Activated T-cell treated with anti-CD3 and anti-CD28 coated beads, Interleukin-2, amount 50 U/mL, for 1 hour (primary cell): ENCODE measurements around the gene TNFRSF19.
"Not testable (repeated sequence)": the region's sequence is repeated elsewhere in the genome, so short reads cannot be mapped to it uniquely, and the experiment has no call there.

Experiments used
- DNase-seq: peaks from one replicate; pipeline ENCODE4 v3.0.0-alpha.2; 2020

Gene TNFRSF19

DNA sequence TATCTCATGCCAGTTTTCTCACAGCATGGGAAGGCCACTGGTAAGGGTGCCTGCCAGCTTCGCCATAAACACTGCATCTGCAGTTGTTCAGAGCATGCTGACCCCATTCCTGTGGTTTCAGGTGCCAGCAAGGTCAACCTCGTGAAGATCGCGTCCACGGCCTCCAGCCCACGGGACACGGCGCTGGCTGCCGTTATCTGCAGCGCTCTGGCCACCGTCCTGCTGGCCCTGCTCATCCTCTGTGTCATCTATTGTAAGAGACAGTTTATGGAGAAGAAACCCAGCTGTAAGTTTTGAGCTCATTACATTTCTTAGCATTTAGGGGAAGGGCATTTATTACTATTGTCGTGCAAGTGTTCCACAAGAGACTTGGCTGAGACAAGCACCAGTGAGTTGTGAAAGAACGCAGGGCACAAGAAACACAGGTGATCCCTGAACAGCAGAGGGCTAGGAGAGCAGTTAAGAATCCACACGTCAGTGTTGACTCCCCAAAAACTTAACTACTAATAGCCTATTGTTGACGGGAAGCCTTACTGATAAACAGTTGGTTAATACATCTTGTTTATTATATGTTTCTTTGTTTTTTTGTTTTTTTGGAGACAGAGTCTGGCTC, 88.8 kb downstream of the TNFRSF19 start:
- DNase-seq = no peak

DNA sequence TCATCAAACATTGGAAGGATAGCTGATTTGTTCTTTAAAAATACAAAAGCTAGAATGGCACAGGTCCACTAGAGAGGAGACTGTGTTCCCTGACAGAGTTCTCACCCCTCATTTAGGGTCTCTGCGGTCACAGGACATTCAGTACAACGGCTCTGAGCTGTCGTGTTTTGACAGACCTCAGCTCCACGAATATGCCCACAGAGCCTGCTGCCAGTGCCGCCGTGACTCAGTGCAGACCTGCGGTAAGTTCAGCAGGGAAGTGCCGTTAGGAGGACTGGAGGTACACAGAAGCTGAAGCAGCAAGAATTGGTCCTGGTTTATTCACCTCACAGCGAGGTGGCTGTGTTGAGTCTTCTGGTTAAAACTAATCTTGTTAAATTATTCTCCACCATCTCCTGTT, 90.0 kb downstream of the TNFRSF19 start:
- no peak for DNase-seq

DNA sequence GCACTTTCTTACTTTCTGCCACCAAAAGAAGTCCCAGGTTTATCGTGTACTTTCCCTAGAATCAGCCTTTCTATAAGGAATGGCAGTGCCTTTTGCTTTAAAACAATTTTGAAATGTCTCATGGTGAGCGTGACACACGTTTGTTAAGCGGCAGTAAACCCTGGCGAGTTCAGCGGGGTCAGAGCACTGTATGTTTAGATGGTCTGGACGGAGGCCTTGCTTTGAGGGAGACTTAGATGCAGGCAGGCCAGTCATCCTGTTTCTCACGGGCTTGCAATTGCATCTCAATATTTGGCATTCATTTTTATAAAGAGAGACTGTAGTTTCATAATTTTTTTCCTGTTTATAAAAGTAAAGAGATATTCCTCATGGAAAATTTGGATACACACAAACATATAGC, 96.4 kb downstream of the TNFRSF19 start:
- DNase-seq = no peak

DNA sequence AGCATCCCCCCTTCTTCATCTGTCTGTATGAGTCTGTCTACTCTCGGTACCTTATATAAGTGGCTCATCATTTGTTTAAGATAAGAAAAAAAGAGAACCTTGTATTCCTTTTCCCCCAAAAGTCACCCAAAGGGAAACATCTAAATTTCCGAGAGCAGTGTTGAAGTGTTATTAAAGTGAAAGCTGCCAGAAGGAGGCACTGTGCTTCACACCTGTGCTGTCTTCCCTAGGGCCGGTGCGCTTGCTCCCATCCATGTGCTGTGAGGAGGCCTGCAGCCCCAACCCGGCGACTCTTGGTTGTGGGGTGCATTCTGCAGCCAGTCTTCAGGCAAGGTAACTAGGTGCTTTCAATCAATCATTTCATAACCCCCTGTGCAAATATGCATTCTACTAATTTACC, 97.5 kb downstream of the TNFRSF19 start:
- no peak for DNase-seq

DNA sequence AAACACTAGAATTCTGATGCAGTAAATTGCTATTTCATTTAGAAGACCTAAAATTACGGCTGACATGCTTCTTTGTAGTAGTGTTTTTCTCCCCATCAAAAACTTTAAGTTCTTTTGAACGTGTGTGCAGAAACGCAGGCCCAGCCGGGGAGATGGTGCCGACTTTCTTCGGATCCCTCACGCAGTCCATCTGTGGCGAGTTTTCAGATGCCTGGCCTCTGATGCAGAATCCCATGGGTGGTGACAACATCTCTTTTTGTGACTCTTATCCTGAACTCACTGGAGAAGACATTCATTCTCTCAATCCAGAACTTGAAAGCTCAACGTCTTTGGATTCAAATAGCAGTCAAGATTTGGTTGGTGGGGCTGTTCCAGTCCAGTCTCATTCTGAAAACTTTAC, 98.3 kb downstream of the TNFRSF19 start:
- DNase-seq = no peak

DNA sequence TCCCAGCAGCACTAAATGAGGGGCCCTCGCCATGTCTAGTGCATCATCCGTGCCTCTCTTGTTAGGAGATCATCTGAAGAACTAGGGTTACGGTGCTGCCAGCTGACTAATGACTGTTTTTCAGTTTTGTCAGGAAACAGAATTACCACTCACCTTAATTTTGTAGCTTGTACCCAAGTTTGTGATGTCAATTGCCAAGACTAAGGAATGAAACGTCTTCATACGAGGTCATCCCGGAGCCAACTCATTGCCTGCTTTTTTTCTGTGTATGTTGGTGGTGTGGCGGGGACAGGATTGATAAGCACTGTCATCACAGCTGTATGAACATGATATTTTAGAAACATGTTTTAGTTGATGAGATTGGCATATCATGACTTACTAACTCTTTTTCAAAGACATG, 100.6 kb downstream of the TNFRSF19 start:
- no peak for DNase-seq

DNA sequence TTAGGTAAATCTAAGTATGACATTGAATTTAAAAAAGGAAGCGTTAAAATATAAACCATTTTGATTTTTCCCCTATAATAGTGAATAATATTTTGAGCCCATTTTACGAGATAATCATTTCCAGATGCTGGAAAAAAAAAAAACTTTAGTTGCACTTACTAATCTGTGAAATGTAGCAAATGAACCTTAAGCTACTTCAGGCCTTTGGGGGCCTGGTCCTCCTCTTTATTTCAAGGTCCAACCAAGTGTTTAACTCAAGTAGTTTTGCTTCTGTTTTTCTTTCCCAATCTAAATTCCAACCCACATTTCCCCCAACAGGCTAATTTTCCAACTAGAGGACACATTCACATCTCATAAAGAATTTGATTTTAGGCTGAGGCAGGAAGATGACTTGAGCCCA, 101.2 kb downstream of the TNFRSF19 start:
- no peak for DNase-seq

DNA sequence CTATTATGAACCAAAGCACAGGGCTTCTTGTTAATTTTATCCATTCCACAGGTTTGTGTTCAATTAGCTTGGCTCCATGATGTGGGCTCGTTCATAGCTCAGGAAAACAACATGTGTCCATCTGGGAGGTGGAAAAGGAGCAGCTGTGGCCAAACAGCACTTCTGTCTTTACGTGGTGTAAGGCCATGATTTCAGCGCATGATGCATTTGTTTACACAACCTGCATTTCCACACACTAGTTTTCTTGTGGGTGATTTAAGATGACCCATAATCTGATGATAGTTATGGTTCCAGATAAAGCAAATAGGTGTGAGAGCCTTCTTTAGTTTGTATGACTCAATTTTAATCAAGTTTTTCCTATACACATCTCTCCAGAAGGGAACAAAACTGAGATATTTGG, 101.7 kb downstream of the TNFRSF19 start:
- DNase-seq = no peak

DNA sequence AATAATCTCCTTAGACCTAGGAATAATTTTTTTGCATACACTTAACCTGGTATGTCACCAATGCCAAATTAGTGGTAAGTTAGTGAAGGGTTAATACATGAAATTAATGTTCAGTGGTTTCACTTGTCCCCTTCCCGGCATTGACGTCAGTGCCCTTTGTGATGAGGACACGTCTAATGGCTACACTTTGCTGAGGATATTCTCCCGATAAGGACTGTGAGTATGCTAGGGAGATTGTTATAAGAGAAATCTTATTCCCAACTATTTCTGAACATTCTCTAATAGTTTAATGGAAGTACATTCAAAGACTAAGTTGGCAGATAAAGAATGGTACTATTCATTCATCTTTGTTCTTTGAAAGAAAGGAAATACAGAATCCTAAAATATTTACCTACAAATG, 102.4 kb downstream of the TNFRSF19 start:
- DNase-seq = no peak

DNA sequence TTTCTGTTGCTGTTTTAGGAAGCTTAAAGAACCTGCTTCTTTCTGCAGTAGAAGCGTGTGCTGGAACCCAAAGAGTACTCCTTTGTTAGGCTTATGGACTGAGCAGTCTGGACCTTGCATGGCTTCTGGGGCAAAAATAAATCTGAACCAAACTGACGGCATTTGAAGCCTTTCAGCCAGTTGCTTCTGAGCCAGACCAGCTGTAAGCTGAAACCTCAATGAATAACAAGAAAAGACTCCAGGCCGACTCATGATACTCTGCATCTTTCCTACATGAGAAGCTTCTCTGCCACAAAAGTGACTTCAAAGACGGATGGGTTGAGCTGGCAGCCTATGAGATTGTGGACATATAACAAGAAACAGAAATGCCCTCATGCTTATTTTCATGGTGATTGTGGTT, 103.1 kb downstream of the TNFRSF19 start:
- no peak for DNase-seq

DNA sequence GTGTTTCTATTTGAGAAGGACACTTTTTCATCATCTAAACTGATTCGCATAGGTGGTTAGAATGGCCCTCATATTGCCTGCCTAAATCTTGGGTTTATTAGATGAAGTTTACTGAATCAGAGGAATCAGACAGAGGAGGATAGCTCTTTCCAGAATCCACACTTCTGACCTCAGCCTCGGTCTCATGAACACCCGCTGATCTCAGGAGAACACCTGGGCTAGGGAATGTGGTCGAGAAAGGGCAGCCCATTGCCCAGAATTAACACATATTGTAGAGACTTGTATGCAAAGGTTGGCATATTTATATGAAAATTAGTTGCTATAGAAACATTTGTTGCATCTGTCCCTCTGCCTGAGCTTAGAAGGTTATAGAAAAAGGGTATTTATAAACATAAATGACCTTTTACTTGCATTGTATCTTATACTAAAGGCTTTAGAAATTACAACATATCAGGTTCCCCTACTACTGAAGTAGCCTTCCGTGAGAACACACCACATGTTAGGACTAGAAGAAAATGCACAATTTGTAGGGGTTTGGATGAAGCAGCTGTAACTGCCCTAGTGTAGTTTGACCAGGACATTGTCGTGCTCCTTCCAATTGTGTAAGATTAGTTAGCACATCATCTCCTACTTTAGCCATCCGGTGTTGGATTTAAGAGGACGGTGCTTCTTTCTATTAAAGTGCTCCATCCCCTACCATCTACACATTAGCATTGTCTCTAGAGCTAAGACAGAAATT, 103.8 kb downstream of the TNFRSF19 start:
- DNase-seq = no peak

DNA sequence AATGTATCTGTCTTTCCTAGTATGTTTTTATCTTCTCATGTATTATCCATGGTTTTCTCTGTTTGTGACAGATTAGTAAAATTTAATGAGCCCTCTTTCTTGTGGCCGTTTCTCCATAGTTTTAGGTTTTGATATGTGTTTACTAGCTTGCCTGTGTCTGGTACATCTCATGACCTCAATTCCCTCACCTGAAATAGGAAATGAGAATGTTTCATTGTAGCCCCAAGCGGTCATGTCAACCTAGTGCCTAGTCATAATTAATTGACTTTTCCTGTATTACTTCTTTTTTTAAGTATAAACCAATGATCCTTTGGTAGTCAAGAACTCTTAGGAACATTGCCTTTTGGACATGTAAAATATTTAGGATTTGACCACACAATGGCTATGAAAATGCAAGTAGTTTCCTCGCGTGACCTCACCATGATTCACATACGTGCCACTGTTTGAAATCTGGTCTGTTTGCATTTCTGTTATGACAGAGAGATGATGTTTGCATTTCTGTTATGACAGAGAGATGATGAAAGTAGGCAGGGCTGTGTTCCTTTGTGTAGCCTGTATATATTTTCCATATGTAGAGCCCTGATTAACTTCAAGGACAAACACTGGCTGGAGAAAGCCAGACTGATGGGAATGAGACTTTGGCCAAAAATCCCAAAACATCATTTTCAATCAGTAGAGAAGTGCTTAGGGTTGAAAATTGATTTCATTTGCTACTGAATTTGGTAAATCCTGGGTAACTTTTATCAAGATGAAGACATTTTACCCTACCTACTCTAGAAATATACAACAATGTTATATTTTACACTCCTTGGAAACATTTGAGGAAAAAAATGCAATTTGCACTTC, 104.8 kb downstream of the TNFRSF19 start:
- no peak for DNase-seq

DNA sequence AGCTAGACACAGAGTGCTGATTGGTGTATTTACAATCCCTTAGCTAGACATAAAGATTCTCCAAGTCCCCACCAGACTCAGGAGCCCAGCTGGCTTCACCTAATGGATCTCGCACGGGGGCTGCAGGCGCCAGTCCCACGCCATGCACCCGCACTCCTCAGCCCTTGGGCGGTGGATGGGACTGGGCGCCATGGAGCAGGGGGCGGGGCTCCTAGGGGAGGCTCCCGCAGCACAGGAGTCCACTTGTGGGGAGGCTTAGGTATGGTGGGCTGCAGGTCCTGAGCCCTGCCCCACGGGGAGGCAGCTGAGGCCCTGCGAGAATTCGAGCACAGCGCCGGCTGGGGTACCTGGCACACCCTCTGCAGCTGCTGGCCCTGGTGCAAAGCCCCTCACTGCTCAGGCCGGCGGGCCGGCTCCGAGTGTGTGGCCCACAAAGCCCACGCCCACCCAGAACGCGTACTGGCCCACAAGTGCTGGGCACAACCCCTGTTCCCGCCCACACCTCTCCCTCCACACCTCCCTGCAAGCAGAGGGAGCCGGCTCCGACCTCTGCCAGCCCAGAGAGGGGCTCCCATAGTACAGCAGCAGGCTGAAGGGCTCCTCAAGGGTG, 107.6 kb downstream of the TNFRSF19 start:
- DNase-seq = not testable (repeated sequence)

DNA sequence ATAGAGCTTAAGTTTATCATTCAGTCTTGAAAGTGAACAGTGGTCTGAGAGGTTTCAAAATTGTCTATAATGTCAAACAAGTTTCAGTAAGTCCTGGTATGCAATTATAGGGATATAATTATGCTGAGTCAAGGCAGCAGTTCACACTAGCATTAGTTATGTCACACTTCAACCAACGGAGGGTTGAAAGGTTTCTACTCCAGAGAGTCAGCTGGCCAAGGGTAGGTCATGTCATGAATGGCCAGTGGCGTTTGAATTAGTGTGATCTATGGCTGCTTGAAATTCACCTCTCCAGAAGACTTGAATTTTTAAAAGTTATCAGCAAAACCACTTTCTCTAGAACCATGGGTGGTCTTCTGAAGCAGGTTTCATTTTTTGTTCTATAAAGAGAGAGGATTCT, 108.6 kb downstream of the TNFRSF19 start:
- no peak for DNase-seq

DNA sequence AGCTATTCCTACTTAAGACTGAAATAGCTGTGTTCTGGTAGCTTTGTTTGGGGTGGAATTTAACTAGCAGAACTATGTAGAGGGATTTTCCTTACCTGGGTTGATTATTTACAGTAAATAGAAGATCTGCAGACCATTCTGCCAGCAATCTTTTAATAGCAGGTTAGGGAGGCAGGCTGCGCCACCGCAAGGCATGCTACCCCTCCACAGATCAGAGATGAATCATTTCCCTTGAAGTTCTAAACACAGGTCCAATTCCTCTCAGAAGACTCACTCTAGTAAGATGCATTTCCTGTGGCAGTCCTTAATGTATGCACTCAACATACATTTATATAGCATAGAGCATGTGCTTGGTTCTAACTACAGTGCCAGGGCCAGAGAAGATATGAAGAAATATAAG, 109.0 kb downstream of the TNFRSF19 start:
- DNase-seq = no peak

DNA sequence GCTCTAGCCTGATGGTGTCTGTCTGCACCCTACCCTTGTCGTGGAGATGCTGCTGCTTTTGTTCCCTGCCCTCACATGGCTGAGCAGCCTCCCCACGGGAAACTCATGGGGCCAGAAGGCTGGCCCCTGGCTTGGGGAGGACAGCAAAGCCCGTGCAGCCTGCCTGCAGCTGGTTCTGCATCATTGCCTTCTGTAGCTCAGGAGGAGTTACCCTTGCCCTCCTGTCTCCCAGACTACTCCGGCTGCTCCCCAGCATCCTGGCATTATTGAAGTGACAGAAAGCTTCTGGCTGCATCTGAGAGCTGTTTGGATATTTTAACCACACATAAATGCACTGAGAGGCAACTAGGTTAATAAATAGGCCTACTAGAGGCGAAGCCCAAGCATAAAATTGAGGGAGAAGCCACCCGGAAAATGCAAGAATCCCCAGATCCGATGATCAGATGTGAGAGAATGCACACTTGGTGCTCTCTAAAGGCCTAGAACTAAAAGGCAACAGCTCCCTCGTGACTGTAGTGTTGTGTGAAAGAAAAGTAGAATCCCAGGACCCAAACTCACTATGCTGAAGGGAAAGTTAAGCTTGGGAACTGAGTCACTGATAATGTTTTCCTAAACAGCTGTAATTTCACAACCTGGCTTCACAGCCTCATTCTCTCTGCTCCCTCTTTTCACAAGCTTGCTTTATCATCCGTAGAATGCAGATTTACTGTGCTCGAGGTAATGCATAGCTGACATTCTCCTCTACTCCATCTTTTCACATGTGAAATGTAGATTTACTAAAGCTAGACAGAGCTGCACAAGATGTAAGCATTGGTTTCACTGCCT, 110.8 kb downstream of the TNFRSF19 start:
- DNase-seq = no peak

DNA sequence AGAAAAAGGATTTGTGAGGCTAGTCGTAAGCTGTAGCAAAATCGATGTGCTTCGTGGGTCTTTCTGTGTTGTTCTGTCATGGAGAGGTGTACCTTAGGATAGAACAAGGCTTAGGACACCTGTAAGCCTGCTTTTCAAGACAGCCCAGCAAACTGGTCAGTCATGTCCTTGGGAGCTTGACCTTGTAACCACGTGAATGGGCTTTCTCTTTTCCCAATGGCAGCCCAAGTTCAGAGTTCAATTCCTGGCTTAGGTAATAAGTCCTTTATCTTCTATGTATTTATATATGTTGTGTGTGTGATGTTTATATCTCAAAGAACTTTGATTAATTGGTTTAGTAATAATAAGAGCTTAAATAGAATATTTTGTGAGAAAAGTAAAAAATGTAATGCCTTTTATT, 112.9 kb downstream of the TNFRSF19 start:
- no peak for DNase-seq

DNA sequence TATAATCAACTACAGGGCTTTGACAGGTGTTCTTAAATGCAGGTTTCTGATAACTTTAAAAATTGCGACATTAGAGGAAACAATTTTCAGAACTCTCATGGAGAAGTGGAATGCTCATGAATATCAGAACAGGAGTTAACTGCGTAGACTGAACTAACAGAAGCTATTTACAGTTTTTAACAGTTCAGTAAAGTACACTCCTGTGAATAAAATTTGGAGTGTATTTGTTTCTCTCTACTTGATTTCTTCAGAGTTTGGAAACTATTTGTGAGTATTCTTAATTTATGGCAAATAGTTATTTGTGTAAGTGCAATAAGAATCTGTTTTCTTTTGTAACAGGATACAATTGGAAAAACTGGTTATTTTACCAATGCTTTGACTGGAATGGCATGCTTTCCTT, 114.4 kb downstream of the TNFRSF19 start:
- DNase-seq = no peak

DNA sequence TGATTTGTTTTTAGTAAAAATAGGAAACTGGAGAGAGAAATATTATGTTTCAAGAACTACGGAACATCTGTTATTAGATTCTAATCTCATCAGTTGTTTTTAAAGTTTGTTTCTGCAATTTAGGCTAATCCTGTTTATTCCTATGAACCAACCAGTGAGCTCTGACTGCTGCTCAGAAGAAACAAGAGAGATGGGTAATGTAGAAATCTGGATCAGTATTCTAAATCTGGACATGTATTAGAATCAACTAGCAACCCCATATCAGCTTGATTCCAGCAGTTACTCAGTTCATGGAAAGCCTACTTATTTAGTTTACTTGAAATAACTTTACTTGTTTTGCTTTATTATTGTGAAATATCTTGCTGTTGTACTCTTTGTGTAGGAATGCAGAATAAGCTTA, 115.2 kb downstream of the TNFRSF19 start:
- DNase-seq = no peak

DNA sequence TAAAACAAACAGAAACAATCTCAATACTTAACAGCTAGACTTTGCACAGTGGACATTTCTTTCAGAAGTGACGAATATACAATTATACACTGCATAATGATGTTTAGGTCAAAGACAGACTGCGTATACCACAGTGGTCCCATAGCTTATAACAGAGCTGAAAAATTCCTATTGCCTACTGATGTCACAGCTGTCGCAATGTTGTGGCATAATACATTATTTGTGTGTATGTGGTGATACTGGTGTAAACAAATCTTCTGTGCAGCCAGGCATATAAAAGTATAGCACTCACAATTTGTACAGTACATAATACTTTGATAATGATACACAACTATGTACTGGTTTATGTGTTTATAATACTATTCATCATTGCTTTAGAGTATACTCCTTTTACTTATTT, 116.7 kb downstream of the TNFRSF19 start:
- DNase-seq = no peak

DNA sequence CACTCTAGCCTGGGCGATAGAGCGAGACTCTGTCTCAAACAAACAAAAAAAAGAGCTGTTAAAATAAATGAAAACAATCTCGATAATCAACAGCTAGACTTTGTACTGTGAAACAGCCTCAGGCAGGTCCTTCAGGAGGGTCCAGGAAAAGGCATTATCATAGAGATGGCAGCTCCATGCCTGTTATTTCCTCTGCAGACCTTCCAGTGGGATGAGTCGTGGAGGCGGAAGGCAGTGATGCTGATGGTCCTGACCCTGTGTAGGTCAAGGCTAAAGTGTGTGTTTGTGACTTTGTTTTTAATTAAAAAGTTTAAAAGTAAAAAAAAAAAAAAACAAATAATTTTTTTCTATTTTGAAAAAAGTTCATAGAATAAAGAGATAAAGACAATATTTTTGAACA, 117.4 kb downstream of the TNFRSF19 start:
- no peak for DNase-seq

DNA sequence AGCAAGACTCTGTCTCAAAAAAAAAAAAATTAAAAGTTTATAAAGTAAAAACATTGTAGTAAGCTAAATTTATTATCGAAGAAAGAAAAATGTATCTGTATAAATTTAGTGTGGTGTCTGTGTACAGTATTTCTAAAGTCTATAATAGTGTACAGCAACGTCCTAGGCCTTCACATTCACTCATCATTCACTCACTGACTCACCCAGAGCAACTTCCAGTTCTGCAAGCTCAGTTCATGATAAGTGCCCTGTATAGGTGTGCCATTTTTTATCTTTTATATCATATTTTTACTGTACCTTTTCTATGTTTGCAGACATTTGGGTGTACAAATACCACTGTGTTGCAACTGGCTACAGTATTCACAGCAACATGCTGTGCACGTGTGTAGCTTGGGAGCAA, 118.1 kb downstream of the TNFRSF19 start:
- no peak for DNase-seq

DNA sequence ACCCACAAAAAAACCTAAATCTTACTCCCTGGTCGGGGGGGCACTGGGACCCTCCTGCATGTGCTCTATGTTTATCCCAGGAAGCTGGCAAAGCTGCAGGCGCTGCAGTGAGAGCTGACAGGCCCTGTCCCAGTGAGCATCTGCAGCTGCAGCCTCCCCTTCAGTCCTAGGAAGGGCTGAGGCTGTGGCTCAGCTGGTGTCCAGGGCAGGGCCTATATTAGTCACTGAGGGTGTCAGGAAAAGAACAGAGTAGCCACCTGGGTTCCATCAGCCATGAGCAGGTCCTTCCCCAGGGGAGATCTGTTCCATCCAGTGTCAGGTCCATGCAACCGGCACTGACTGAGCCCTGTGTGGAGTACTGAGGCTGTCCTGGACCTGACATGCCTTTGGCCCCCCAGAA, 120.5 kb downstream of the TNFRSF19 start:
- DNase-seq = no peak
